Spleen (tissue), 11 donors: ENCODE results near the gene PTTG1IP. TPM values are rescaled to one million over a fixed set of nuclear protein-coding genes. Genes with fewer than 3 reads are reported as not detected.

Source experiments
- DNase-seq: peaks from one replicate; pipeline ENCODE4 v3.0.0-alpha.2; 2020
- H3K27ac ChIP-seq, 8 donors: fragments of 200-600 bp; sonication (generic) in 7 of 8; 1 replicate in 4 of 8; 2 replicates in 4 of 8; pipeline versions ENCODE4 v1.5.0 to v1.8.0; 2016 to 2021; ENCODE audit warnings: inconsistent platforms in 4 of 8, mild to moderate bottlenecking in 4 of 8, moderate library complexity in 1 of 8
- H3K27me3 ChIP-seq, 7 donors: fragments of 200-600 bp; sonication (generic) in 6 of 7; replicated peaks in 1 of 7; 1 replicate in 4 of 7; 2 replicates in 3 of 7; pipeline versions ENCODE4 v1.5.0 to v1.8.0; 2016 to 2021; ENCODE audit warnings: inconsistent platforms in 3 of 7, mild to moderate bottlenecking in 1 of 7
- H3K36me3 ChIP-seq, 6 donors: fragments of 200-600 bp; sonication (generic) in 5 of 6; 1 replicate in 4 of 6; 2 replicates in 2 of 6; pipeline versions ENCODE4 v1.5.0 to v1.8.0; 2016 to 2021; ENCODE audit warnings: inconsistent platforms in 2 of 6
- H3K4me1 ChIP-seq, 6 donors: fragments of 200-600 bp; sonication (generic) in 5 of 6; 1 replicate in 3 of 6; 2 replicates in 3 of 6; pipeline versions ENCODE4 v1.5.0 to v1.8.0; 2016 to 2021; ENCODE audit warnings: inconsistent platforms in 3 of 6
- H3K4me3 ChIP-seq, 8 donors: fragments of 200-600 bp; sonication (generic) in 7 of 8; 1 replicate in 4 of 8; 2 replicates in 4 of 8; pipeline versions ENCODE4 v1.5.0 to v1.8.0; 2016 to 2021; ENCODE audit warnings: inconsistent platforms in 4 of 8, mild to moderate bottlenecking in 4 of 8, moderate library complexity in 2 of 8
- H3K9me3 ChIP-seq, 8 donors: fragments of 200-600 bp; sonication (generic) in 7 of 8; 1 replicate in 4 of 8; 2 replicates in 4 of 8; pipeline versions ENCODE4 v1.5.0 to v1.8.0; 2016 to 2021; ENCODE audit warnings: inconsistent platforms in 4 of 8
- CTCF ChIP-seq, 11 experiments: fragments of 200-600 bp in 7 of 11; fragments of 450-650 bp in 4 of 11; sonication (generic) in 4 of 11; IDR thresholded peaks in 8 of 11; conservative IDR thresholded peaks in 3 of 11; 1 replicate in 7 of 11; 2 replicates in 4 of 11; pipeline versions ENCODE4 v1.4.0 to v1.8.0; 2016 to 2021; ENCODE audit warnings: antibody characterized with exemption in 11 of 11, inconsistent platforms in 4 of 11, mild to moderate bottlenecking in 1 of 11
- POLR2A ChIP-seq, 3 donors: fragments of 450-650 bp; IDR thresholded peaks; one replicate each; pipeline ENCODE4 v1.5.1; 2017; ENCODE audit warnings: antibody characterized with exemption in 3 of 3, mild to moderate bottlenecking in 1 of 3
- POLR2AphosphoS5 ChIP-seq, 3 donors: sonication (generic); formaldehyde crosslinking; IDR thresholded peaks; one replicate each; pipeline ENCODE4 v1.5.1; 2017; ENCODE audit warnings: antibody characterized with exemption in 3 of 3
- WGBS, 5 donors: extraction: QIAGEN DNeasy Blood & Tissue Kit in 3 of 5; methylation state at CpG; one replicate each; pipeline versions ENCODE4 v1.1.5 to v1.1.7; 2013 to 2018; 5-methylcytosine and 5-hydroxymethylcytosine counted together
- intact Hi-C: fragments of 100-400 bp; cut with DNase I; formaldehyde crosslinking; loops from one replicate; pipeline ENCODE4 v1.15.0; 2023; ENCODE audit warnings: low total_unique reads
- polyA plus RNA-seq, 3 donors: library from polyadenylated mRNA; stranded (reverse); fragments of 200-250 nt; gene quantifications; one replicate each; pipeline ENCODE4 v1.2.1, GENCODE V29; 2013
- total RNA-seq, 7 donors: library from RNA; depleted of rRNA in 3 of 7; stranded (reverse); fragments of >200 nt in 3 of 7; fragmentation: NEBNext Ultra II Directional in 4 of 7; extraction: Animal tissue kit (Norgen Biotek cat#: 25700) in 4 of 7; gene quantifications; one replicate each; pipeline versions ENCODE4 v1.1.0 to v1.2.1, GENCODE V29; 2016 to 2021
- donor health status: healthy with polysubstance abuse.
- donor health status: DM: no; HTN: no; CAD: no; lungs with moderate emphysema.
- donor health status: DM: no; HTN: no; CAD: no.
- donor health status: Bipolar disorder and iron deficiency.
- donor health status: healthy.
- donor health status: DM: no; HTN: no; CAD: no.
- donor health status: DM: yes; HTN: yes; CAD: no.

The PTTG1IP gene
- total and polyA plus RNA-seq, 10 donors = 57.6 to 189 (median 135) TPM

- TF ChIP-seq POLR2A (IDR thresholded peaks at IDR 0.05) = no peak
- no peak for TF ChIP-seq POLR2AphosphoS5 (IDR thresholded peaks at IDR 0.05)
- no peak for TF ChIP-seq CTCF (IDR thresholded peaks at IDR 0.05 in 8 of 11, conservative IDR thresholded peaks at IDR 0.05 in 3 of 11)
- Histone ChIP-seq H3K36me3 (peaks cover 0 to 25% (median 11%) of the 10 kb centered on the region in 6 donors), H3K27me3 (no peaks in the 10 kb centered on the region), H3K4me3 (peak overlapping the region; percentile 57 to 93 (median 74)), H3K4me1 (peaks cover 28 to 98% (median 79%) of the 10 kb centered on the region in 6 donors), H3K27ac (peak overlapping the region; percentile 77 to 97 (median 90)), H3K9me3 (no peaks in the 10 kb centered on the region)
- WGBS, 5 donors = 30 to 47% (median 36%) methylated on average over 26 to 28 of the region's 28 CpGs
- DNase-seq = peak; percentile 86
- intact Hi-C loops = loop anchor here (10.0 kb wide), 1 partner anchor 115 kb away; the partner anchor contains the start of gene UBE2G2
Measured at GRCh38 chr21:44919913-44920693, 46.6 kb upstream of the PTTG1IP start.

DNA sequence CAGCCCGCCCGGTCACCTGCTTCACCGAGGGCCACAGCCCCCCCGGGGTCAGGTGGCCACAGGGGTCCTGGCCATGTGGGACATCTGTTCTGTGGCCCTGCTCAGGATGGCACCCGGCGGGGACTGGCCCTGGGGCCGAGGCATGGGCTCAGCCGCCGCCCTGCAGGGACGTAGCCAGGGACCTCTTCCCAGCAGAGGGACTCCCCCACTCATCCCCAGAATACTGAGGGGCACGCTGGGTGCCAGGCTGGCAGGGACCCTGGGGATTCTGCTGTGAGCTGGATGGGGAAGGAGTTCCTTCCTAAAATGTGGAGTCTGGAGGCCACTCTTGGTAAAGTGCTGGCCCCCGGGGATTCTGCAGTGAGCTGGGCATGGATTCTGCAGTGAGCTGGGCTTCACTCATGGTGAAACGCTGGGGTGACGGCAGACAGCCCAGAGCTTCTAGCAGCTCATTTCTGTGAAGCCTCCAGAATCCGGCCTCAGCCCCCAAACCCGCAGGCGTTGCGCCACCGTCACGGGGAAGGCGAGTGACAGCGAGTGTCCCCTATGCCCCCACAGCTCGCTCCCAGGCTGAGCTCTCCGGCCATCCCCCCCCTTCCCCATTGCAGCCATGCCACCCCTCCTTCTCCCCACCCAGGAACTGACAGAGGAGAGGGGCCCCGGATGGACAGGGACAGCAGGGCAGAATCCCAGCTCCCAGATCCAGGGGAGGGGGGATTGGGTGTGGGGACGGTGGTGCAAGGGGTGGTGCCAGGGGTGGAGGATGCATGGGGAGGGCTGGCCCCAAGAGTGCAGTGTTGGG lies 45.8 kb upstream of the PTTG1IP start:
- Histone ChIP-seq H3K4me3 (peak overlapping the region; percentile 57 to 93 (median 74)), H3K27ac (peak overlapping the region in 7 of 8 donors; percentile 85 to 97 (median 93)), H3K36me3 (peaks cover 0 to 25% (median 11%) of the 10 kb centered on the region in 6 donors), H3K9me3 (no peaks in the 10 kb centered on the region), H3K4me1 (peaks cover 36 to 98% (median 79%) of the 10 kb centered on the region in 6 donors), H3K27me3 (no peaks in the 10 kb centered on the region)
- intact Hi-C loops = no loop called here
- WGBS, 5 donors = 28 to 57% (median 47%) methylated on average over 6 to 23 of the region's 26 CpGs
- DNase-seq = peak; percentile 89
- TF ChIP-seq POLR2A (IDR thresholded peaks at IDR 0.05) = no peak
- TF ChIP-seq CTCF (IDR thresholded peaks at IDR 0.05 in 8 of 11, conservative IDR thresholded peaks at IDR 0.05 in 3 of 11) = no peak
- TF ChIP-seq POLR2AphosphoS5 (IDR thresholded peaks at IDR 0.05) = peak in 1 of 3 donors; percentile 50

DNA sequence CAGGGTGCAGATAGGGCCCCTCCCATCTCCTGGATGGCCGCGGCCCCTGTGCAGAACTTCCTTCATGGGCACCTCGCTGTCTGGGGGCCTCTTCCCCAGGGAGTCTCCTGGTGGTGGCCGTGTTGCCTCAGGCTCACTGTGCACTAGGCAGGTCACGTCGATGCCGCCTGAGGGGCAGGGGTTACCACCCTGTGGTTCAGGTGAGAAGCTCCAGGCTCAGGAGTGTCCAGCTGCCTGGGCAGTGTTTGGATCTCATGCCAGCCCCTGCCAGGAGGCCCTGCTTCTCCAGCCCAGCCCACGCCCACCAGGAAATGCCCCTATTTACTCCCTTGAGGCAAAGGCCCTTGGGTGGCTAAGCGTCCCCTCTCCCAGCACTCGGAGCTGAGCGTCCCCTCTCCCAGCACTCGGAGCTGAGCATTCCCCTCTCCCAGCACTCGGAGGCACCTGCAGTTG lies 45.1 kb upstream of the PTTG1IP start:
- DNase-seq = peak; percentile 78
- Histone ChIP-seq H3K27me3 (no peaks in the 10 kb centered on the region), H3K27ac (peak overlapping the region in 6 of 8 donors; percentile 85 to 97 (median 94)), H3K4me1 (peaks cover 43 to 98% (median 80%) of the 10 kb centered on the region in 6 donors), H3K36me3 (peaks cover 0 to 25% (median 11%) of the 10 kb centered on the region in 6 donors), H3K9me3 (no peaks in the 10 kb centered on the region), H3K4me3 (peak overlapping the region in 7 of 8 donors; percentile 0 to 93 (median 80))
- TF ChIP-seq POLR2A (IDR thresholded peaks at IDR 0.05) = no peak
- intact Hi-C loops = no loop called here
- whole genome bisulfite sequencing, 5 donors = 46 to 69% (median 59%) methylated on average over 7 to 13 of the region's 13 CpGs

- H3K4me3 ChIP-seq = peak overlapping the region in 7 of 8 donors; percentile 5 to 93 (median 80)
- peaks cover 0 to 25% (median 11%) of the 10 kb centered on the region in 6 donors for H3K36me3 ChIP-seq
- H3K27ac ChIP-seq = peak overlapping the region in 6 of 8 donors; percentile 85 to 97 (median 94)
- H3K9me3 ChIP-seq = no peaks in the 10 kb centered on the region
- no peaks in the 10 kb centered on the region for H3K27me3 ChIP-seq
- WGBS, 5 donors = 79 to 91% (median 87%) methylated on average over 4 to 12 of the region's 12 CpGs
- peak; percentile 81 for DNase-seq
- peaks cover 48 to 98% (median 82%) of the 10 kb centered on the region in 6 donors for H3K4me1 ChIP-seq
- TF ChIP-seq CTCF (IDR thresholded peaks at IDR 0.05 in 8 of 11, conservative IDR thresholded peaks at IDR 0.05 in 3 of 11) (no peak), POLR2AphosphoS5 (IDR thresholded peaks at IDR 0.05) (no peak), POLR2A (IDR thresholded peaks at IDR 0.05) (no peak)
- intact Hi-C loops = no loop called here
Measured at GRCh38 chr21:44918107-44918470, 44.6 kb upstream of the PTTG1IP start.
